Measurements from ENCODE around the gene GRIN3B. TPM values are rescaled to one million over a fixed set of nuclear protein-coding genes. Genes with fewer than 3 reads are reported as not detected.
A peak's percentile ranks its signal among the peaks of the same experiment; 100 is the strongest.

The GRIN3B gene
- total and polyA plus RNA-seq, 2 of the 4 experiments (the other 2 are of a cell fraction), result under 0.01 to 0.91 TPM

GRCh38 chr19:984165-984967, 15.9 kb upstream of the GRIN3B start, which contains the start of gene WDR18:
Gene WDR18 (plus strand): TSS chr19:984345. CDS start chr19:984354, 9 bp downstream.
- H2BK120ac ChIP-seq (ENCODE audit: low read depth, low read length), result peak within 1 kb of the TSS; percentile 79
- in situ Hi-C loops (cut with MboI; ENCODE audit: low sequenced_read_pairs), result loop anchor here (5.0 to 10.0 kb wide), 2 partner anchors 62 to 220 kb away; no protein-coding TSS in a partner anchor

More at GRCh38 chr19:984165-984967, 15.9 kb upstream of the GRIN3B start, which contains the start of gene WDR18:
- peaks cover 13% of the 10 kb centered on the region for H3K4me1 ChIP-seq (ENCODE audit: control insufficient read depth, insufficient read depth, low read length)
- H2AK5ac ChIP-seq (ENCODE audit: low read depth, low read length), result peak within 1 kb of the TSS; percentile 88
- intact Hi-C loops (cut with micrococcal nuclease) (loop anchor here (5.0 kb wide), 2 partner anchors 117 to 207 kb away; no protein-coding TSS in a partner anchor), dilution Hi-C loops (cut with HindIII; ENCODE audit: low sequenced_read_pairs, unreplicated experiment) (no loop called here)
- H4K91ac ChIP-seq (ENCODE audit: insufficient read depth, low read depth, low read length), result peak within 1 kb of the TSS; percentile 96
- DNase-seq, result peak; percentile 81
- peak within 1 kb of the TSS; percentile 94 for H3K4ac ChIP-seq (ENCODE audit: low read depth, low read length)
- peaks cover 5 to 37% of the 10 kb centered on the region in 2 experiments for H3K79me1 ChIP-seq (ENCODE audit: low read depth in 1 of 2, low read length in 2 of 2)
- H2BK20ac ChIP-seq (ENCODE audit: low read depth, low read length), result peak within 1 kb of the TSS; percentile 73; the same call in 1 of the 2 replicates
- no peaks in the 10 kb centered on the region for H3K9me3 ChIP-seq (ENCODE audit: control insufficient read depth, insufficient read depth, low read length)
- CTCF ChIA-PET, result interaction anchor here (0.6 to 1.5 kb wide), 3 partner anchors 46 to 61 kb away, joined by 3 to 9 read pairs (median 4); no protein-coding TSS in a partner anchor
- peak; percentile 89 for ATAC-seq (ENCODE audit: low read depth)
- peak within 1 kb of the TSS; percentile 100 for H4K8ac ChIP-seq (ENCODE audit: low read depth in 2 of 2, low read length in 2 of 2)
- TF ChIP-seq POLR2A (IDR thresholded peaks at IDR 0.05; ENCODE audit: low read depth, low read length) (peak; percentile 81), MAZ (IDR thresholded peaks at IDR 0.05; ENCODE audit: borderline replicate concordance, low read depth, low read length) (peak; percentile 82; the same call in 1 of the 2 replicates), BHLHE40 (IDR thresholded peaks at IDR 0.05; ENCODE audit: low read depth, low read length) (no peak), USF2 (IDR thresholded peaks at IDR 0.05; ENCODE audit: low read depth, low read length) (peak; percentile 76), MXI1 (IDR thresholded peaks at IDR 0.05; ENCODE audit: borderline replicate concordance, low read depth, low read length) (peak; percentile 95)
- TF ChIP-seq, protein P1, sequence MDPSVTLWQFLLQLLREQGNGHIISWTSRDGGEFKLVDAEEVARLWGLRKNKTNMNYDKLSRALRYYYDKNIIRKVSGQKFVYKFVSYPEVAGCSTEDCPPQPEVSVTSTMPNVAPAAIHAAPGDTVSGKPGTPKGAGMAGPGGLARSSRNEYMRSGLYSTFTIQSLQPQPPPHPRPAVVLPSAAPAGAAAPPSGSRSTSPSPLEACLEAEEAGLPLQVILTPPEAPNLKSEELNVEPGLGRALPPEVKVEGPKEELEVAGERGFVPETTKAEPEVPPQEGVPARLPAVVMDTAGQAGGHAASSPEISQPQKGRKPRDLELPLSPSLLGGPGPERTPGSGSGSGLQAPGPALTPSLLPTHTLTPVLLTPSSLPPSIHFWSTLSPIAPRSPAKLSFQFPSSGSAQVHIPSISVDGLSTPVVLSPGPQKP (IDR thresholded peaks at IDR 0.05; ENCODE audit: borderline replicate concordance, low read depth, low read length), result no peak
- TF ChIP-seq, protein P2, sequence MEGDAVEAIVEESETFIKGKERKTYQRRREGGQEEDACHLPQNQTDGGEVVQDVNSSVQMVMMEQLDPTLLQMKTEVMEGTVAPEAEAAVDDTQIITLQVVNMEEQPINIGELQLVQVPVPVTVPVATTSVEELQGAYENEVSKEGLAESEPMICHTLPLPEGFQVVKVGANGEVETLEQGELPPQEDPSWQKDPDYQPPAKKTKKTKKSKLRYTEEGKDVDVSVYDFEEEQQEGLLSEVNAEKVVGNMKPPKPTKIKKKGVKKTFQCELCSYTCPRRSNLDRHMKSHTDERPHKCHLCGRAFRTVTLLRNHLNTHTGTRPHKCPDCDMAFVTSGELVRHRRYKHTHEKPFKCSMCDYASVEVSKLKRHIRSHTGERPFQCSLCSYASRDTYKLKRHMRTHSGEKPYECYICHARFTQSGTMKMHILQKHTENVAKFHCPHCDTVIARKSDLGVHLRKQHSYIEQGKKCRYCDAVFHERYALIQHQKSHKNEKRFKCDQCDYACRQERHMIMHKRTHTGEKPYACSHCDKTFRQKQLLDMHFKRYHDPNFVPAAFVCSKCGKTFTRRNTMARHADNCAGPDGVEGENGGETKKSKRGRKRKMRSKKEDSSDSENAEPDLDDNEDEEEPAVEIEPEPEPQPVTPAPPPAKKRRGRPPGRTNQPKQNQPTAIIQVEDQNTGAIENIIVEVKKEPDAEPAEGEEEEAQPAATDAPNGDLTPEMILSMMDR (conservative IDR thresholded peaks at IDR 0.05; ENCODE audit: low read depth, low read length), result peak; percentile 30
- H3K4me2 ChIP-seq (ENCODE audit: low read depth, low read length), result peak within 1 kb of the TSS; percentile 93
- H2AK9ac ChIP-seq (replicated peaks; ENCODE audit: low read depth, low read length, poor library complexity), result peak within 1 kb of the TSS; percentile 97
- H3K36me3 ChIP-seq (ENCODE audit: control insufficient read depth, insufficient read depth, low read length), result peaks cover 24% of the 10 kb centered on the region
- H3K4me3 ChIP-seq (ENCODE audit: insufficient read depth, low read depth, low read length), result peak within 1 kb of the TSS; percentile 81
- H3K56ac ChIP-seq (ENCODE audit: extremely low read depth, insufficient read depth, low read length), result peak within 1 kb of the TSS; percentile 84
- peak within 1 kb of the TSS; percentile 78 for H3K18ac ChIP-seq (ENCODE audit: low read depth, low read length)
- H4K5ac ChIP-seq (ENCODE audit: low read depth, low read length), result peak within 1 kb of the TSS; percentile 99
- BruUV-seq (replicated peaks), result no TSS peak
- H4K20me1 ChIP-seq (ENCODE audit: insufficient read depth, low read length), result peaks cover 7% of the 10 kb centered on the region
- H2BK5ac ChIP-seq (ENCODE audit: low read depth, low read length, poor library complexity, severe bottlenecking), result peak within 1 kb of the TSS; percentile 90
- H3K27ac ChIP-seq (ENCODE audit: insufficient read depth, low read length), result peak within 1 kb of the TSS; percentile 96
- peak within 1 kb of the TSS; percentile 80 for H3K14ac ChIP-seq (replicated peaks; ENCODE audit: low read depth, low read length)
- H3K23ac ChIP-seq (ENCODE audit: low read depth, low read length), result peak within 1 kb of the TSS; percentile 83
- H3K27me3 ChIP-seq (ENCODE audit: control insufficient read depth, insufficient read depth, low read length), result no peaks in the 10 kb centered on the region
- POLR2A ChIA-PET (ENCODE audit: unreplicated experiment), result interaction anchor here (0.6 to 1.0 kb wide), 4 partner anchors 14 to 285 kb away, joined by 3 to 33 read pairs (median 3); partner anchors contain the start of gene CIRBP
- H2AFZ ChIP-seq (replicated peaks; ENCODE audit: low read length, poor library complexity), result peak within 1 kb of the TSS; percentile 99
- peak within 1 kb of the TSS; percentile 90 for H3K9ac ChIP-seq (ENCODE audit: low read depth, low read length)
- peak within 1 kb of the TSS; percentile 79; the same call in 1 of the 3 replicates for H2BK15ac ChIP-seq (ENCODE audit: low read depth, low read length)
- H3K9me1 ChIP-seq (ENCODE audit: insufficient read depth, low read length), result 0 out of 2 replicates have a peak, but pooled peaks cover 4% of the 10 kb centered on the region
- WGBS, 2 experiments (ENCODE audit: extremely low coverage in 2 of 2, insufficient read length in 1 of 2), result 1% methylated on average over 34 of the region's 78 CpGs; no CpG with 5 or more reads in 1 of the 2 experiments

All from IMR-90 (cell line).